Measurements from ENCODE around the gene LPGAT1.
A peak's percentile ranks its signal among the peaks of the same experiment; 100 is the strongest.

Gene LPGAT1

GRCh38 chr1:211736351-211736915 lies 94.1 kb downstream of the LPGAT1 start:
- H3K9me3 ChIP-seq (ENCODE audit: control extremely low read depth in 1 of 5, control insufficient read depth in 4 of 5, insufficient read depth in 2 of 5, low read depth in 1 of 5, low read length in 4 of 5): no peaks in the 10 kb centered on the region
- no peak for DNase-seq
- CTCF ChIA-PET: interaction anchor here (1.3 kb wide), 1 partner anchor 27 kb away, joined by 3 read pairs; no protein-coding TSS in a partner anchor
- H3K27me3 ChIP-seq (replicated peaks in 2 of 5; ENCODE audit: control insufficient read depth in 4 of 5, insufficient read depth in 5 of 5, low read length in 4 of 5): no peaks in the 10 kb centered on the region
- H3K27ac ChIP-seq (ENCODE audit: insufficient read depth in 1 of 2, low read depth in 1 of 2, low read length in 2 of 2, poor library complexity in 1 of 2, severe bottlenecking in 2 of 2): no peak overlapping the region
- H3K4me3 ChIP-seq (ENCODE audit: control insufficient read depth in 1 of 7, extremely low read depth in 1 of 7, insufficient read depth in 4 of 7, low read depth in 2 of 7, low read length in 6 of 7): no peak overlapping the region
- 98% methylated on average over 8 of the region's 8 CpGs for WGBS (ENCODE audit: insufficient coverage)
- H3K36me3 ChIP-seq (ENCODE audit: control insufficient read depth in 4 of 4, insufficient read depth in 4 of 4, low read length in 3 of 4): no peaks in the 10 kb centered on the region
- POLR2A ChIA-PET: no interaction called here
- peaks cover 4 to 21% (median 12%) of the 10 kb centered on the region in 4 experiments for H3K4me1 ChIP-seq (ENCODE audit: control extremely low read depth in 1 of 4, control insufficient read depth in 4 of 4, insufficient read depth in 4 of 4, low read length in 3 of 4)

- WGBS (ENCODE audit: insufficient coverage): 88% methylated on average over 16 of the region's 22 CpGs
- DNase-seq: no peak
- Histone ChIP-seq H3K27ac (ENCODE audit: insufficient read depth in 1 of 2, low read depth in 1 of 2, low read length in 2 of 2, poor library complexity in 1 of 2, severe bottlenecking in 2 of 2) (no peak overlapping the region), H3K4me3 (ENCODE audit: control insufficient read depth in 1 of 7, extremely low read depth in 1 of 7, insufficient read depth in 4 of 7, low read depth in 2 of 7, low read length in 6 of 7) (no peak overlapping the region), H3K4me1 (ENCODE audit: control extremely low read depth in 1 of 4, control insufficient read depth in 4 of 4, insufficient read depth in 4 of 4, low read length in 3 of 4) (peaks cover 4 to 21% (median 12%) of the 10 kb centered on the region in 4 experiments), H3K36me3 (ENCODE audit: control insufficient read depth in 4 of 4, insufficient read depth in 4 of 4, low read length in 3 of 4) (no peaks in the 10 kb centered on the region), H3K27me3 (replicated peaks in 2 of 5; ENCODE audit: control insufficient read depth in 4 of 5, insufficient read depth in 5 of 5, low read length in 4 of 5) (no peaks in the 10 kb centered on the region), H3K9me3 (ENCODE audit: control extremely low read depth in 1 of 5, control insufficient read depth in 4 of 5, insufficient read depth in 2 of 5, low read depth in 1 of 5, low read length in 4 of 5) (no peaks in the 10 kb centered on the region)
- ChIA-PET CTCF (no interaction called here), POLR2A (no interaction called here)
These were observed 95.1 kb downstream of the LPGAT1 start for GRCh38 chr1:211735208-211736170.

GRCh38 chr1:211734791-211735190 lies 95.8 kb downstream of the LPGAT1 start:
- H3K9me3 ChIP-seq (ENCODE audit: control extremely low read depth in 1 of 5, control insufficient read depth in 4 of 5, insufficient read depth in 2 of 5, low read depth in 1 of 5, low read length in 4 of 5): no peaks in the 10 kb centered on the region
- no peak overlapping the region for H3K4me3 ChIP-seq (ENCODE audit: control insufficient read depth in 1 of 7, extremely low read depth in 1 of 7, insufficient read depth in 4 of 7, low read depth in 2 of 7, low read length in 6 of 7)
- H3K27me3 ChIP-seq (replicated peaks in 2 of 5; ENCODE audit: control insufficient read depth in 4 of 5, insufficient read depth in 5 of 5, low read length in 4 of 5): no peaks in the 10 kb centered on the region
- POLR2A ChIA-PET: no interaction called here
- no peak for DNase-seq
- no peaks in the 10 kb centered on the region for H3K36me3 ChIP-seq (ENCODE audit: control insufficient read depth in 4 of 4, insufficient read depth in 4 of 4, low read length in 3 of 4)
- H3K27ac ChIP-seq (ENCODE audit: insufficient read depth in 1 of 2, low read depth in 1 of 2, low read length in 2 of 2, poor library complexity in 1 of 2, severe bottlenecking in 2 of 2): no peak overlapping the region
- peaks cover 3 to 21% (median 12%) of the 10 kb centered on the region in 4 experiments for H3K4me1 ChIP-seq (ENCODE audit: control extremely low read depth in 1 of 4, control insufficient read depth in 4 of 4, insufficient read depth in 4 of 4, low read length in 3 of 4)
- CTCF ChIA-PET: no interaction called here
- WGBS (ENCODE audit: insufficient coverage): 78% methylated on average over 4 of the region's 4 CpGs

GRCh38 chr1:211734359-211734758 lies 96.2 kb downstream of the LPGAT1 start:
- H3K9me3 ChIP-seq (ENCODE audit: control extremely low read depth in 1 of 5, control insufficient read depth in 4 of 5, insufficient read depth in 2 of 5, low read depth in 1 of 5, low read length in 4 of 5): no peaks in the 10 kb centered on the region
- 97% methylated on average over 7 of the region's 9 CpGs for WGBS (ENCODE audit: insufficient coverage)
- no peaks in the 10 kb centered on the region for H3K36me3 ChIP-seq (ENCODE audit: control insufficient read depth in 4 of 4, insufficient read depth in 4 of 4, low read length in 3 of 4)
- ChIA-PET CTCF (no interaction called here), POLR2A (no interaction called here)
- no peak overlapping the region for H3K27ac ChIP-seq (ENCODE audit: insufficient read depth in 1 of 2, low read depth in 1 of 2, low read length in 2 of 2, poor library complexity in 1 of 2, severe bottlenecking in 2 of 2)
- peaks cover 0 to 17% (median 10%) of the 10 kb centered on the region in 4 experiments for H3K4me1 ChIP-seq (ENCODE audit: control extremely low read depth in 1 of 4, control insufficient read depth in 4 of 4, insufficient read depth in 4 of 4, low read length in 3 of 4)
- H3K27me3 ChIP-seq (replicated peaks in 2 of 5; ENCODE audit: control insufficient read depth in 4 of 5, insufficient read depth in 5 of 5, low read length in 4 of 5): no peaks in the 10 kb centered on the region
- no peak for DNase-seq
- no peak overlapping the region for H3K4me3 ChIP-seq (ENCODE audit: control insufficient read depth in 1 of 7, extremely low read depth in 1 of 7, insufficient read depth in 4 of 7, low read depth in 2 of 7, low read length in 6 of 7)

- ChIA-PET POLR2A (no interaction called here), CTCF (interaction anchor here (1.3 kb wide), 1 partner anchor 34 kb away, joined by 4 read pairs; no protein-coding TSS in a partner anchor)
- Histone ChIP-seq H3K27ac (ENCODE audit: insufficient read depth in 1 of 2, low read depth in 1 of 2, low read length in 2 of 2, poor library complexity in 1 of 2, severe bottlenecking in 2 of 2) (no peak overlapping the region), H3K9me3 (ENCODE audit: control extremely low read depth in 1 of 5, control insufficient read depth in 4 of 5, insufficient read depth in 2 of 5, low read depth in 1 of 5, low read length in 4 of 5) (no peaks in the 10 kb centered on the region), H3K4me3 (ENCODE audit: control insufficient read depth in 1 of 7, extremely low read depth in 1 of 7, insufficient read depth in 4 of 7, low read depth in 2 of 7, low read length in 6 of 7) (no peak overlapping the region), H3K4me1 (ENCODE audit: control extremely low read depth in 1 of 4, control insufficient read depth in 4 of 4, insufficient read depth in 4 of 4, low read length in 3 of 4) (peaks cover 0 to under 1% (median 0%) of the 10 kb centered on the region in 4 experiments), H3K36me3 (ENCODE audit: control insufficient read depth in 4 of 4, insufficient read depth in 4 of 4, low read length in 3 of 4) (no peaks in the 10 kb centered on the region), H3K27me3 (replicated peaks in 2 of 5; ENCODE audit: control insufficient read depth in 4 of 5, insufficient read depth in 5 of 5, low read length in 4 of 5) (no peaks in the 10 kb centered on the region)
- DNase-seq: no peak
- 94% methylated on average over 4 of the region's 4 CpGs for WGBS (ENCODE audit: insufficient coverage)
These were observed 98.1 kb downstream of the LPGAT1 start for GRCh38 chr1:211732293-211732980.

- 85% methylated on average over 4 of the region's 5 CpGs for WGBS (ENCODE audit: insufficient coverage)
- H3K4me1 ChIP-seq (ENCODE audit: control extremely low read depth in 1 of 4, control insufficient read depth in 4 of 4, insufficient read depth in 4 of 4, low read length in 3 of 4): no peaks in the 10 kb centered on the region
- POLR2A ChIA-PET: no interaction called here
These were observed 98.9 kb downstream of the LPGAT1 start for GRCh38 chr1:211731456-211732292.

More at GRCh38 chr1:211731456-211732292, 98.9 kb downstream of the LPGAT1 start:
- no peaks in the 10 kb centered on the region for H3K27me3 ChIP-seq (replicated peaks in 2 of 5; ENCODE audit: control insufficient read depth in 4 of 5, insufficient read depth in 5 of 5, low read length in 4 of 5)
- CTCF ChIA-PET: interaction anchor here (1.3 kb wide), 1 partner anchor 34 kb away, joined by 4 read pairs; no protein-coding TSS in a partner anchor
- DNase-seq: peak in 2 of 3 donors; percentile 22 to 42
- no peaks in the 10 kb centered on the region for H3K36me3 ChIP-seq (ENCODE audit: control insufficient read depth in 4 of 4, insufficient read depth in 4 of 4, low read length in 3 of 4)
- no peak overlapping the region for H3K4me3 ChIP-seq (ENCODE audit: control insufficient read depth in 1 of 7, extremely low read depth in 1 of 7, insufficient read depth in 4 of 7, low read depth in 2 of 7, low read length in 6 of 7)
- H3K9me3 ChIP-seq (ENCODE audit: control extremely low read depth in 1 of 5, control insufficient read depth in 4 of 5, insufficient read depth in 2 of 5, low read depth in 1 of 5, low read length in 4 of 5): no peaks in the 10 kb centered on the region
- H3K27ac ChIP-seq (ENCODE audit: insufficient read depth in 1 of 2, low read depth in 1 of 2, low read length in 2 of 2, poor library complexity in 1 of 2, severe bottlenecking in 2 of 2): no peak overlapping the region
